AG20443 (cell line): ENCODE results near the gene ARPC4.
"Not testable (repeated sequence)": the region's sequence is repeated elsewhere in the genome, so short reads cannot be mapped to it uniquely, and the experiment has no call there.

ENCODE experiments used
- DNase-seq: peaks from one replicate; pipeline ENCODE4 v3.0.0; 2012; ENCODE audit warnings: low spot score, mixed read lengths

The ARPC4 gene

GRCh38 chr3:9820946-9821345 is 28.1 kb downstream of the ARPC4 start:
- DNase-seq: no peak

- DNase-seq: no peak
These were observed 32.7 kb downstream of the ARPC4 start for GRCh38 chr3:9825451-9826040.

GRCh38 chr3:9826815-9827573 is 34.1 kb downstream of the ARPC4 start:
- no peak for DNase-seq

- no peak for DNase-seq
These were observed 36.2 kb downstream of the ARPC4 start for GRCh38 chr3:9828801-9829755.

GRCh38 chr3:9831253-9831652 is 38.4 kb downstream of the ARPC4 start:
- no peak for DNase-seq

- DNase-seq: no peak
These were observed 40.2 kb downstream of the ARPC4 start for GRCh38 chr3:9833078-9833477.

GRCh38 chr3:9834520-9835380 is 41.9 kb downstream of the ARPC4 start:
- DNase-seq: no peak

GRCh38 chr3:9837701-9838582 is 45.1 kb downstream of the ARPC4 start:
- DNase-seq: no peak

- no peak for DNase-seq
These were observed 46.0 kb downstream of the ARPC4 start for GRCh38 chr3:9838856-9839255.

- DNase-seq: no peak
These were observed 48.1 kb downstream of the ARPC4 start for GRCh38 chr3:9841015-9841414.

GRCh38 chr3:9843715-9844438 is 51.0 kb downstream of the ARPC4 start, which contains the start of gene RPUSD3:
Gene RPUSD3 (minus strand): TSS chr3:9844008. CDS start chr3:9843990, 18 bp downstream.
- DNase-seq: peak; percentile 100

- no peak for DNase-seq
These were observed 53.3 kb downstream of the ARPC4 start for GRCh38 chr3:9846231-9846630.

GRCh38 chr3:9846931-9847488 is 54.1 kb downstream of the ARPC4 start:
- no peak for DNase-seq

GRCh38 chr3:9847870-9848269 is 55.0 kb downstream of the ARPC4 start:
- not testable (repeated sequence) for DNase-seq

- not testable (repeated sequence) for DNase-seq
These were observed 56.0 kb downstream of the ARPC4 start for GRCh38 chr3:9848860-9849259.

- not testable (repeated sequence) for DNase-seq
These were observed 58.5 kb downstream of the ARPC4 start for GRCh38 chr3:9851383-9851782.

- not testable (repeated sequence) for DNase-seq
These were observed 59.0 kb downstream of the ARPC4 start for GRCh38 chr3:9851926-9852325.

GRCh38 chr3:9852528-9852927 is 59.6 kb downstream of the ARPC4 start:
- DNase-seq: no peak

- not testable (repeated sequence) for DNase-seq
These were observed 61.5 kb downstream of the ARPC4 start for GRCh38 chr3:9854291-9854940.
